ENCODE results near the gene POLK.

GRCh38 chr5:75519761-75520160 lies 8.1 kb downstream of the POLK start:
- TF ChIP-seq CTCF (IDR thresholded peaks at IDR 0.05; ENCODE audit: low read length) (no peak), EZH2 (optimal IDR thresholded peaks at IDR 0.05; ENCODE audit: low read depth, low read length) (no peak)
